MCF 10A (cell line): ENCODE data around the gene MYLK. TPM values are rescaled to one million over a fixed set of nuclear protein-coding genes. Genes with fewer than 3 reads are reported as not detected.

ENCODE experiments used
- BruUV-seq: library from RNA; stranded (reverse); fragments of 400-500 nt; replicated peaks from 2 replicates; lab custom pipeline; 2021; lab: Mats Ljungman, UMichigan
- CTCF ChIA-PET: fragments of 300-600 bp; sonication (Branson Sonifier 250); formaldehyde crosslinking; extraction: SDS; loops from one replicate; lab custom pipeline; 2021; ENCODE audit warnings: antibody characterized with exemption, inconsistent platforms; lab: Yijun Ruan, JAX
- POLR2A ChIA-PET: fragments of 300-600, 350-650 bp; sonication (Branson Sonifier 250); formaldehyde crosslinking; extraction: SDS; loops from one replicate; lab custom pipeline; 2020; ENCODE audit warnings: antibody characterized with exemption, inconsistent platforms; lab: Yijun Ruan, JAX
- DNase-seq: peaks from one replicate; pipeline ENCODE4 v3.0.0-alpha.2; 2018; ENCODE audit not compliant: unreplicated experiment
- H3K27ac Mint-ChIP-seq: one replicate; pipeline ENCODE4 v1.8.0; 2022; ENCODE audit warnings: mild to moderate bottlenecking, low read depth, mixed read lengths; ENCODE audit not compliant: unreplicated experiment
- H3K27me3 Mint-ChIP-seq: one replicate; pipeline ENCODE4 v1.8.0; 2022; ENCODE audit warnings: mixed read lengths; ENCODE audit not compliant: insufficient read depth, unreplicated experiment
- H3K36me3 Mint-ChIP-seq: one replicate; pipeline ENCODE4 v1.8.0; 2022; ENCODE audit warnings: mild to moderate bottlenecking, moderate library complexity, mixed read lengths; ENCODE audit not compliant: insufficient read depth, unreplicated experiment
- H3K4me1 Mint-ChIP-seq: one replicate; pipeline ENCODE4 v1.8.0; 2022; ENCODE audit warnings: mixed read lengths; ENCODE audit not compliant: insufficient read depth, unreplicated experiment
- H3K4me3 Mint-ChIP-seq: one replicate; pipeline ENCODE4 v1.8.0; 2022; ENCODE audit warnings: mild to moderate bottlenecking, moderate library complexity, mixed read lengths; ENCODE audit not compliant: unreplicated experiment
- H3K9me3 Mint-ChIP-seq: one replicate; pipeline ENCODE4 v1.8.0; 2022; ENCODE audit warnings: mixed read lengths; ENCODE audit not compliant: unreplicated experiment
- intact Hi-C: fragments of 100-400 bp; cut with micrococcal nuclease; formaldehyde crosslinking; loops from 2 replicates; pipeline ENCODE4 v1.14.1; 2022
- total RNA-seq: library from RNA; stranded (reverse); gene quantifications from 2 replicates; pipeline ENCODE4 v1.2.3, GENCODE V29; 2022
- TF ChIP-seq, protein P1 (sequence below): fragments of 200-600 bp; IDR thresholded peaks from one replicate; pipeline ENCODE4 v1.8.0; 2022; ENCODE audit warnings: antibody characterized with exemption, mild to moderate bottlenecking; ENCODE audit not compliant: unreplicated experiment

MYLK gene
- total RNA-seq, 1 experiment from 2014 or later = 2.3 TPM

- DNase-seq = no peak
- intact Hi-C loops = loop anchor here (10.0 kb wide), 1 partner anchor 56 kb away; the partner anchor contains the start of gene HACD2
- no TSS peak for BruUV-seq
- Mint-ChIP-seq H3K27ac (no peak overlapping the region), H3K36me3 (peaks cover 8% of the 10 kb centered on the region), H3K4me3 (no peak overlapping the region), H3K9me3 (no peaks in the 10 kb centered on the region), H3K27me3 (no peaks in the 10 kb centered on the region), H3K4me1 (peaks cover 5% of the 10 kb centered on the region)
- ChIA-PET CTCF (interaction anchor here (0.6 to 7.3 kb wide), 5 partner anchors 13 to 438 kb away, joined by 3 to 101 read pairs (median 3); no protein-coding TSS in a partner anchor), POLR2A (interaction anchor here (1.6 to 2.0 kb wide), 2 partner anchors 20 to 58 kb away, joined by 5 to 6 read pairs; no protein-coding TSS in a partner anchor)
- TF ChIP-seq, protein P1, sequence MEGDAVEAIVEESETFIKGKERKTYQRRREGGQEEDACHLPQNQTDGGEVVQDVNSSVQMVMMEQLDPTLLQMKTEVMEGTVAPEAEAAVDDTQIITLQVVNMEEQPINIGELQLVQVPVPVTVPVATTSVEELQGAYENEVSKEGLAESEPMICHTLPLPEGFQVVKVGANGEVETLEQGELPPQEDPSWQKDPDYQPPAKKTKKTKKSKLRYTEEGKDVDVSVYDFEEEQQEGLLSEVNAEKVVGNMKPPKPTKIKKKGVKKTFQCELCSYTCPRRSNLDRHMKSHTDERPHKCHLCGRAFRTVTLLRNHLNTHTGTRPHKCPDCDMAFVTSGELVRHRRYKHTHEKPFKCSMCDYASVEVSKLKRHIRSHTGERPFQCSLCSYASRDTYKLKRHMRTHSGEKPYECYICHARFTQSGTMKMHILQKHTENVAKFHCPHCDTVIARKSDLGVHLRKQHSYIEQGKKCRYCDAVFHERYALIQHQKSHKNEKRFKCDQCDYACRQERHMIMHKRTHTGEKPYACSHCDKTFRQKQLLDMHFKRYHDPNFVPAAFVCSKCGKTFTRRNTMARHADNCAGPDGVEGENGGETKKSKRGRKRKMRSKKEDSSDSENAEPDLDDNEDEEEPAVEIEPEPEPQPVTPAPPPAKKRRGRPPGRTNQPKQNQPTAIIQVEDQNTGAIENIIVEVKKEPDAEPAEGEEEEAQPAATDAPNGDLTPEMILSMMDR = no peak
These were observed 243.8 kb downstream of the MYLK start for GRCh38 chr3:123640311-123640710.

- Mint-ChIP-seq H3K9me3 (no peaks in the 10 kb centered on the region), H3K27me3 (no peaks in the 10 kb centered on the region), H3K36me3 (peaks cover 8% of the 10 kb centered on the region), H3K27ac (no peak overlapping the region), H3K4me3 (no peak overlapping the region), H3K4me1 (no peaks in the 10 kb centered on the region)
- no peak for DNase-seq
- no TSS peak for BruUV-seq
- ChIA-PET POLR2A (interaction anchor here (0.9 to 2.0 kb wide), 4 partner anchors 15 to 94 kb away, joined by 4 to 7 read pairs (median 6); no protein-coding TSS in a partner anchor), CTCF (interaction anchor here (1.1 to 7.3 kb wide), 3 partner anchors 14 to 63 kb away, joined by 3 to 101 read pairs (median 6); no protein-coding TSS in a partner anchor)
- intact Hi-C loops = no loop called here
- TF ChIP-seq, protein P1 = no peak
These were observed 245.0 kb downstream of the MYLK start for GRCh38 chr3:123638936-123639689.

DNA sequence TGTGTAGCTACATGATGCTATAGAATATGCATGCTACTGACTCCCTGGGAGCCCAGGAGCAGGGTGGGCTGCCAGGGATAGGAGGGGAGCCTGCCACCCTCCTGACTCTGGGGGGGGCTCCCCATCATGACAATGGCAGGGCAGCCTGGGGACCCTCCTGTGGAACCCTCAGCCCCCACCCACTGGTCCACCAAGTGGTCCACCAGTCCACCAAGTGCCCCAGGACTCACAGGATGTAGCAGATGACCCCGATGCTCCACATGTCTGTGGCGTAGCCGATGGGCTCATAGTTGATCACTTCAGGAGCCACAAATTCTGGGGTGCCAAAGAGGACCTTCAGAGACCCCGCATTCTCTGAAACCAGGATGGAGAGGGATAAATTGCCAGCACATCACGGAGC, 246.3 kb downstream of the MYLK start:
- ChIA-PET CTCF (interaction anchor here (1.1 to 7.3 kb wide), 2 partner anchors 15 to 20 kb away, joined by 3 to 101 read pairs; no protein-coding TSS in a partner anchor), POLR2A (interaction anchor here (1.2 kb wide), 1 partner anchor 95 kb away, joined by 4 read pairs; no protein-coding TSS in a partner anchor)
- H3K36me3 Mint-ChIP-seq = peaks cover 13% of the 10 kb centered on the region
- BruUV-seq = no TSS peak
- no peaks in the 10 kb centered on the region for H3K27me3 Mint-ChIP-seq
- intact Hi-C loops = no loop called here
- no peak overlapping the region for H3K27ac Mint-ChIP-seq
- TF ChIP-seq, protein P1 = no peak
- no peak overlapping the region for H3K4me3 Mint-ChIP-seq
- no peak for DNase-seq
- H3K4me1 Mint-ChIP-seq = no peaks in the 10 kb centered on the region
- H3K9me3 Mint-ChIP-seq = no peaks in the 10 kb centered on the region

DNA sequence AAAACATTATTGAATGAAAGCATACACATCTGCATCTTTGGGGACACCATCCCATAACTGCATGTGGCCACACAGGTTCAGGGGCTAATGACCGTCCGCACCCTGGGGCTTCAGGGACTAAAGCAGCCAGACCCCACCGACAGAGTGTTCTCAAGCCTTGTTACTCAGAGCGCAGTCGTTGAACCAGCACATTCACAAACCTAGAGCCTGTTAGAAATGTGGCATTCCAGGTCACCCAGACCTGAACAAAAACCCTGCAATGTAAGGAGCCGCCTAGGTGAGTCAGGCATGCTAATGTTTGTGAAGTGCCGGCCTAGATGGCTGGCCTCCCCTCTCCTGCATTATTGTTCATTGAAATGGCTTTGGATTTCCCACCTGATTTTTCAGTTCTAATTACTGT, 247.0 kb downstream of the MYLK start:
- H3K4me3 Mint-ChIP-seq = no peak overlapping the region
- no peak overlapping the region for H3K27ac Mint-ChIP-seq
- CTCF ChIA-PET = interaction anchor here (0.9 kb wide), 1 partner anchor 15 kb away, joined by 4 read pairs; no protein-coding TSS in a partner anchor
- peaks cover 13% of the 10 kb centered on the region for H3K36me3 Mint-ChIP-seq
- no peaks in the 10 kb centered on the region for H3K9me3 Mint-ChIP-seq
- TF ChIP-seq, protein P1 = no peak
- POLR2A ChIA-PET = no interaction called here
- H3K4me1 Mint-ChIP-seq = no peaks in the 10 kb centered on the region
- intact Hi-C loops = no loop called here
- DNase-seq = no peak
- BruUV-seq = no TSS peak
- H3K27me3 Mint-ChIP-seq = no peaks in the 10 kb centered on the region
